Measurements from ENCODE around the gene CHRNE.

DNA sequence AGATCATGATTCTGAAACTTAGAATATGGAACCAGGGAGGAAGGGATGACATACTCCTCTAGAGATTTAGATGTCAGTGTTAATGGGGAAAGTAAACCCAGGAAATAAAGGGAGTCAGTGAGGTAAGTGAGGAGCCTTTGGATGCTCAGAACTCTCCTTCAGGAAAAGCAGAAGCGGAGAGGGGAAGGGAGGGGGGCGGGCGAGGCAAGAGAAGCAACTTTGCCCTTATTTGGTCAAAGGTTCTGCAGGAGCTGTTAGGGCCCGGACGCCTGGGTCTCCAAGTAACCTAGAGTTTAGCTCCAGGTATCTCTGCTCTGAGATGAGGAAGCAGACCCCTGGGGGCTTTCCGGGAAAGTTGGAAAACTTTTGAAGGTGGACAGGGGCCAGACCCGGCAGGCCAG lies 44.1 kb upstream of the CHRNE start:
- TF ChIP-seq TAF1 (IDR thresholded peaks at IDR 0.05; ENCODE audit: low read depth) (no peak), CEBPB (IDR thresholded peaks at IDR 0.05) (no peak), RAD21 (IDR thresholded peaks at IDR 0.05; ENCODE audit: low read depth) (no peak), YY1 (IDR thresholded peaks at IDR 0.05; ENCODE audit: low read depth) (no peak), NFIC (IDR thresholded peaks at IDR 0.05) (no peak), FOXM1 (IDR thresholded peaks at IDR 0.05; ENCODE audit: borderline replicate concordance, low read depth) (no peak), TEAD4 (IDR thresholded peaks at IDR 0.05) (no peak)
- TF ChIP-seq, protein P1, sequence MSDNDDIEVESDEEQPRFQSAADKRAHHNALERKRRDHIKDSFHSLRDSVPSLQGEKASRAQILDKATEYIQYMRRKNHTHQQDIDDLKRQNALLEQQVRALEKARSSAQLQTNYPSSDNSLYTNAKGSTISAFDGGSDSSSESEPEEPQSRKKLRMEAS (IDR thresholded peaks at IDR 0.05): no peak
- TF ChIP-seq, protein P2, sequence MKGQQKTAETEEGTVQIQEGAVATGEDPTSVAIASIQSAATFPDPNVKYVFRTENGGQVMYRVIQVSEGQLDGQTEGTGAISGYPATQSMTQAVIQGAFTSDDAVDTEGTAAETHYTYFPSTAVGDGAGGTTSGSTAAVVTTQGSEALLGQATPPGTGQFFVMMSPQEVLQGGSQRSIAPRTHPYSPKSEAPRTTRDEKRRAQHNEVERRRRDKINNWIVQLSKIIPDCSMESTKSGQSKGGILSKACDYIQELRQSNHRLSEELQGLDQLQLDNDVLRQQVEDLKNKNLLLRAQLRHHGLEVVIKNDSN (IDR thresholded peaks at IDR 0.05): no peak

Measured in Ishikawa (cell line).